IMR-90 (cell line): Measurements from ENCODE around the gene RIMOC1. TPM values are rescaled to one million over a fixed set of nuclear protein-coding genes. Genes with fewer than 3 reads are reported as not detected.

Source experiments
- ATAC-seq: fragments of 200-7000 bp; cut with Tn5 transposase; 2 replicates; pipeline ENCODE4 v1.9.1; 2020; ENCODE audit warnings: low read depth, mild to moderate bottlenecking, moderate library complexity
- BruUV-seq: library from RNA; stranded (reverse); fragments of 400-500 nt; replicated peaks from 2 replicates; lab custom pipeline; 2021; lab: Mats Ljungman, UMichigan
- CTCF ChIA-PET: fragments of 300-600 bp; formaldehyde crosslinking; extraction: SDS; loops from one replicate; lab custom pipeline; 2021; ENCODE audit warnings: antibody characterized with exemption; lab: Yijun Ruan, JAX
- POLR2A ChIA-PET: fragments of 300-600 bp; sonication (Branson Sonifier 250); formaldehyde crosslinking; loops from one replicate; lab custom pipeline; 2022; ENCODE audit warnings: antibody characterized with exemption; ENCODE audit not compliant: unreplicated experiment; lab: Charles Lee
- DNase-seq: peaks from one replicate; pipeline ENCODE4 v3.0.0; 2013
- H2AFZ ChIP-seq: replicated peaks from 2 replicates; pipeline ENCODE3; 2013; ENCODE audit warnings: low read length, mild to moderate bottlenecking; ENCODE audit not compliant: poor library complexity
- H2AK5ac ChIP-seq: 2 replicates; pipeline ENCODE4 v1.6.1; 2013; ENCODE audit warnings: low read depth, low read length, inconsistent platforms
- H2AK9ac ChIP-seq: replicated peaks from 2 replicates; pipeline ENCODE3; 2013; ENCODE audit warnings: mild to moderate bottlenecking, low read depth, low read length, moderate library complexity; ENCODE audit not compliant: poor library complexity
- H2BK120ac ChIP-seq: 2 replicates; pipeline ENCODE4 v1.6.1; 2013; ENCODE audit warnings: low read depth, low read length, inconsistent platforms
- H2BK15ac ChIP-seq: 3 replicates; pipeline ENCODE4 v1.6.1; 2013; ENCODE audit warnings: low read depth, low read length, inconsistent platforms
- H2BK20ac ChIP-seq: 2 replicates; pipeline ENCODE4 v1.6.1; 2013; ENCODE audit warnings: low read depth, mild to moderate bottlenecking, inconsistent platforms, low read length, moderate library complexity
- H2BK5ac ChIP-seq: 2 replicates; pipeline ENCODE4 v1.6.1; 2013; ENCODE audit warnings: mild to moderate bottlenecking, low read depth, low read length, inconsistent platforms; ENCODE audit not compliant: poor library complexity, severe bottlenecking
- H3K14ac ChIP-seq: replicated peaks from 2 replicates; pipeline ENCODE4 v1.6.1; 2013; ENCODE audit warnings: low read depth, low read length, inconsistent platforms
- H3K18ac ChIP-seq: 2 replicates; pipeline ENCODE4 v1.6.1; 2013; ENCODE audit warnings: low read depth, low read length, control low read depth
- H3K23ac ChIP-seq: 2 replicates; pipeline ENCODE4 v1.6.1; 2013; ENCODE audit warnings: low read depth, low read length, inconsistent platforms
- H3K27ac ChIP-seq: 2 replicates; pipeline ENCODE4 v1.5.1; 2013; ENCODE audit warnings: mild to moderate bottlenecking, control low read depth, low read length; ENCODE audit not compliant: insufficient read depth
- H3K27me3 ChIP-seq: 2 replicates; pipeline ENCODE4 v1.6.1; 2013; ENCODE audit warnings: low read length; ENCODE audit not compliant: control insufficient read depth, insufficient read depth
- H3K36me3 ChIP-seq: 2 replicates; pipeline ENCODE4 v1.6.1; 2013; ENCODE audit warnings: low read length, mixed read lengths; ENCODE audit not compliant: control insufficient read depth, insufficient read depth
- H3K4ac ChIP-seq: 2 replicates; pipeline ENCODE4 v1.6.1; 2013; ENCODE audit warnings: low read depth, low read length, inconsistent platforms
- H3K4me1 ChIP-seq: 2 replicates; pipeline ENCODE4 v1.6.1; 2013; ENCODE audit warnings: low read length, mixed read lengths; ENCODE audit not compliant: control insufficient read depth, insufficient read depth
- H3K4me2 ChIP-seq: 2 replicates; pipeline ENCODE4 v1.6.1; 2013; ENCODE audit warnings: low read depth, mild to moderate bottlenecking, control low read depth, low read length, moderate library complexity
- H3K4me3 ChIP-seq: 2 replicates; pipeline ENCODE4 v1.5.1; 2013; ENCODE audit warnings: low read depth, mild to moderate bottlenecking, control low read depth, low read length, moderate library complexity; ENCODE audit not compliant: insufficient read depth
- H3K56ac ChIP-seq: 2 replicates; pipeline ENCODE4 v1.6.1; 2013; ENCODE audit warnings: low read length, inconsistent platforms; ENCODE audit not compliant: insufficient read depth; ENCODE audit errors: extremely low read depth
- H3K79me1 ChIP-seq, 2 experiments: 2 replicates each; pipeline ENCODE4 v1.6.1; 2013; ENCODE audit warnings: low read length in 2 of 2, inconsistent platforms in 1 of 2, low read depth in 1 of 2
- H3K9ac ChIP-seq: 2 replicates; pipeline ENCODE4 v1.6.1; 2013; ENCODE audit warnings: low read depth, low read length, control low read depth
- H3K9me1 ChIP-seq: 2 replicates; pipeline ENCODE4 v1.6.1; 2013; ENCODE audit warnings: low read length, inconsistent platforms; ENCODE audit not compliant: insufficient read depth
- H3K9me3 ChIP-seq: 2 replicates; pipeline ENCODE4 v1.6.1; 2013; ENCODE audit warnings: low read length; ENCODE audit not compliant: control insufficient read depth, insufficient read depth
- H4K20me1 ChIP-seq: 2 replicates; pipeline ENCODE4 v1.6.1; 2013; ENCODE audit warnings: low read length, inconsistent platforms; ENCODE audit not compliant: insufficient read depth
- H4K5ac ChIP-seq: 2 replicates; pipeline ENCODE4 v1.6.1; 2013; ENCODE audit warnings: mild to moderate bottlenecking, low read depth, low read length, control low read depth
- H4K8ac ChIP-seq, 2 experiments: 2 replicates each; pipeline ENCODE4 v1.6.1; 2013; ENCODE audit warnings: low read depth in 2 of 2, low read length in 2 of 2, control low read depth in 1 of 2, inconsistent platforms in 1 of 2
- H4K91ac ChIP-seq: 2 replicates; pipeline ENCODE4 v1.6.1; 2013; ENCODE audit warnings: low read depth, low read length, inconsistent platforms; ENCODE audit not compliant: insufficient read depth
- BHLHE40 ChIP-seq: fragments of 150-350 bp; IDR thresholded peaks from 2 replicates; pipeline ENCODE4 v1.6.1; 2016; ENCODE audit warnings: mild to moderate bottlenecking, low read depth, low read length
- CEBPB ChIP-seq: IDR thresholded peaks from 2 replicates; pipeline ENCODE4 v1.6.1; 2012; ENCODE audit warnings: low read depth, low read length, improper control_type of control experiment
- CHD1 ChIP-seq: IDR thresholded peaks from 2 replicates; pipeline ENCODE4 v1.6.1; 2012; ENCODE audit warnings: low read depth, low read length, improper control_type of control experiment
- CTCF ChIP-seq: conservative IDR thresholded peaks from 2 replicates; pipeline ENCODE4 v1.5.1; 2012; ENCODE audit warnings: mild to moderate bottlenecking, low read depth, low read length, improper control_type of control experiment
- ELK1 ChIP-seq: fragments of 150-350 bp; IDR thresholded peaks from 2 replicates; pipeline ENCODE4 v1.6.1; 2016; ENCODE audit warnings: low read depth, mild to moderate bottlenecking, low read length, moderate library complexity, borderline replicate concordance
- FOS ChIP-seq: fragments of 150-350 bp; IDR thresholded peaks from 2 replicates; pipeline ENCODE4 v1.6.1; 2016; ENCODE audit warnings: low read depth, low read length
- MAFK ChIP-seq: IDR thresholded peaks from 2 replicates; pipeline ENCODE4 v1.6.1; 2012; ENCODE audit warnings: low read depth, low read length, improper control_type of control experiment
- MAZ ChIP-seq: IDR thresholded peaks from 2 replicates; pipeline ENCODE4 v1.6.1; 2012; ENCODE audit warnings: low read depth, mild to moderate bottlenecking, low read length, improper control_type of control experiment, moderate library complexity, borderline replicate concordance
- MXI1 ChIP-seq: IDR thresholded peaks from 2 replicates; pipeline ENCODE4 v1.6.1; 2012; ENCODE audit warnings: low read depth, mild to moderate bottlenecking, low read length, moderate library complexity, borderline replicate concordance
- POLR2A ChIP-seq: IDR thresholded peaks from 2 replicates; pipeline ENCODE4 v1.6.1; 2012; ENCODE audit warnings: mild to moderate bottlenecking, low read depth, low read length
- RAD21 ChIP-seq: IDR thresholded peaks from 2 replicates; pipeline ENCODE4 v1.6.1; 2012; ENCODE audit warnings: low read length, improper control_type of control experiment
- RCOR1 ChIP-seq: IDR thresholded peaks from 2 replicates; pipeline ENCODE4 v1.6.1; 2012; ENCODE audit warnings: mild to moderate bottlenecking, low read length, improper control_type of control experiment; ENCODE audit not compliant: insufficient replicate concordance
- RFX5 ChIP-seq: IDR thresholded peaks from 2 replicates; pipeline ENCODE4 v1.8.0; 2012; ENCODE audit warnings: low read depth, mild to moderate bottlenecking, low read length, moderate library complexity
- SMC3 ChIP-seq: fragments of 150-350 bp; IDR thresholded peaks from 2 replicates; pipeline ENCODE4 v1.6.1; 2016; ENCODE audit warnings: low read depth, mild to moderate bottlenecking, antibody characterized with exemption, low read length, moderate library complexity
- USF2 ChIP-seq: fragments of 150-350 bp; IDR thresholded peaks from 2 replicates; pipeline ENCODE4 v1.6.1; 2017; ENCODE audit warnings: mild to moderate bottlenecking, antibody characterized with exemption, low read length, low read depth
- dilution Hi-C: fragments of 300-500 bp; cut with HindIII; formaldehyde crosslinking; loops from one replicate; pipeline ENCODE4 v1.14.3; 2018; ENCODE audit warnings: low sequenced_read_pairs; ENCODE audit not compliant: unreplicated experiment
- in situ Hi-C: fragments of 300-500 bp; cut with MboI; formaldehyde crosslinking; loops from 3 replicates; pipeline ENCODE4 v1.14.3; 2019; ENCODE audit warnings: low sequenced_read_pairs, inconsistent platforms, mixed read lengths
- intact Hi-C: fragments of 100-400 bp; cut with micrococcal nuclease; formaldehyde crosslinking; loops from 2 replicates; pipeline ENCODE4 v1.10.0; 2022
- polyA plus RNA-seq, 3 experiments: library from polyadenylated mRNA; depleted of rRNA; stranded (reverse); fragments of >200 nt; gene quantifications; 2 replicates each; pipeline ENCODE4 v1.2.3, GENCODE V29; 2012; ENCODE audit warnings: low replicate concordance in 1 of 3
- total RNA-seq: library from RNA; depleted of rRNA; stranded (reverse); fragments of >200 nt; gene quantifications from 2 replicates; pipeline ENCODE4 v1.2.3, GENCODE V29; 2012

RIMOC1 gene
- total and polyA plus RNA-seq, 2 of the 4 experiments (the other 2 are of a cell fraction): 4.1 to 9.0 TPM

DNA sequence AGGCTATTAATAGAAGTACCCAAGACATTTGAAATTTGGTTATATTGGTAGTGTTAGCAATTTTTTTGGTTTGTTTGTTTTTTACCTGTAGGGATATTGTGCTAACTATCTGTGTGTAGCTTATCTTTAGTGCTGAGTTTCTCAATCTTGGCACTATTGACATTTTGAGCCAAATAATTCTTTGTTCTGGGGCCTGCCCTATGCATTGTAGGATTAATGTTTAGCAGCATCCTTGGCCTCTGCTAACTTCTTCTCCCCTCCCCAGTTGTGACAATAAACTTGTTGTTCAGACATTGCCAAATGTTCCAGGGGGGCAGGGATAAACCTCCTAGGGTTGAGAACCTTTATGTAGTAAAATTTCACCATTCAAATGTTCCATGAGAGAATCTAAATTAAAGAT, 24.9 kb downstream of the RIMOC1 start:
- no peaks in the 10 kb centered on the region for H3K27me3 ChIP-seq
- no peak overlapping the region for H4K91ac ChIP-seq
- no peaks in the 10 kb centered on the region for H4K20me1 ChIP-seq
- DNase-seq: no peak
- TF ChIP-seq BHLHE40: no peak
- TF ChIP-seq SMC3: no peak
- TF ChIP-seq CHD1: no peak
- TF ChIP-seq RFX5: no peak
- no peak for TF ChIP-seq USF2
- no peak for TF ChIP-seq RAD21
- no peak for TF ChIP-seq POLR2A
- TF ChIP-seq MAZ: no peak
- TF ChIP-seq RCOR1: no peak
- TF ChIP-seq CEBPB: no peak
- no peak for TF ChIP-seq ELK1
- no peak for TF ChIP-seq MXI1
- no peak for TF ChIP-seq FOS
- no peak for TF ChIP-seq MAFK
- no peak for TF ChIP-seq CTCF
- H3K18ac ChIP-seq: no peak overlapping the region
- H3K4me2 ChIP-seq: no peak overlapping the region
- H3K14ac ChIP-seq: no peak overlapping the region
- no peak overlapping the region for H3K4me3 ChIP-seq
- dilution Hi-C loops (no loop called here), in situ Hi-C loops (no loop called here), intact Hi-C loops (no loop called here)
- no peak overlapping the region for H4K8ac ChIP-seq
- H3K4ac ChIP-seq: no peak overlapping the region
- no peak overlapping the region for H3K23ac ChIP-seq
- CTCF ChIA-PET: interaction anchor here (0.7 kb wide), 1 partner anchor 19 kb away, joined by 3 read pairs; no protein-coding TSS in a partner anchor
- H3K79me1 ChIP-seq: peaks cover 0 to 6% of the 10 kb centered on the region in 2 experiments; a peak in 1 of 4 replicates
- H3K36me3 ChIP-seq: no peaks in the 10 kb centered on the region
- H3K56ac ChIP-seq: no peak overlapping the region
- no peak overlapping the region for H2BK120ac ChIP-seq
- H2BK5ac ChIP-seq: no peak overlapping the region
- no peak overlapping the region for H3K9ac ChIP-seq
- POLR2A ChIA-PET: interaction anchor here (0.6 to 0.9 kb wide), 2 partner anchors 9 to 25 kb away, joined by 3 to 4 read pairs; no protein-coding TSS in a partner anchor
- no peak overlapping the region for H2BK20ac ChIP-seq
- H2BK15ac ChIP-seq: no peak overlapping the region
- H4K5ac ChIP-seq: no peak overlapping the region
- H2AK9ac ChIP-seq: no peak overlapping the region
- no peaks in the 10 kb centered on the region for H3K9me1 ChIP-seq
- H3K27ac ChIP-seq: no peak overlapping the region
- H3K9me3 ChIP-seq: no peaks in the 10 kb centered on the region
- no peak overlapping the region for H2AFZ ChIP-seq
- no peak overlapping the region for H2AK5ac ChIP-seq
- BruUV-seq: no TSS peak
- no peak for ATAC-seq
- H3K4me1 ChIP-seq: no peaks in the 10 kb centered on the region; the same call in 1 of the 2 replicates
